SU-DHL-6 (cell line): ENCODE data around the gene LRRC23.

Experiments used
- H2AFZ ChIP-seq: fragments of 200-600 bp; sonication (generic); 2 replicates; pipeline ENCODE4 v1.6.1; 2014; ENCODE audit warnings: low read depth, mild to moderate bottlenecking, moderate library complexity, mixed read lengths, antibody characterized with exemption, low read length; ENCODE audit not compliant: severe bottlenecking
- H3F3A ChIP-seq: fragments of 200-600 bp; shearing (Covaris generic); 2 replicates; pipeline ENCODE4 v1.6.0; 2016; ENCODE audit warnings: antibody characterized with exemption, mild to moderate bottlenecking; ENCODE audit not compliant: insufficient read depth
- H3K27ac ChIP-seq: fragments of 200-600 bp; sonication (generic); 2 replicates; pipeline ENCODE4 v1.5.1; 2016; ENCODE audit warnings: low read depth, mild to moderate bottlenecking, low read length, moderate library complexity, mixed read lengths
- H3K27me3 ChIP-seq: fragments of 200-600 bp; sonication (generic), shearing (Covaris generic); 2 replicates; pipeline ENCODE4 v1.6.0; 2014; ENCODE audit warnings: mild to moderate bottlenecking, low read length
- H3K36me3 ChIP-seq: fragments of 200-600 bp; sonication (generic); 2 replicates; pipeline ENCODE4 v1.6.1; 2014; ENCODE audit warnings: mild to moderate bottlenecking, low read length, mixed read lengths
- H3K4me2 ChIP-seq: fragments of 300-600, 200-600 bp; shearing (Covaris generic), sonication (generic); 2 replicates; pipeline ENCODE4 v1.6.0; 2014; ENCODE audit warnings: low read length, low read depth, mild to moderate bottlenecking; ENCODE audit not compliant: poor library complexity, severe bottlenecking
- H3K4me3 ChIP-seq: fragments of 200-600 bp; sonication (generic); 2 replicates; pipeline ENCODE4 v1.5.1; 2014; ENCODE audit warnings: antibody characterized with exemption, low read length, mild to moderate bottlenecking, mixed read lengths; ENCODE audit not compliant: insufficient read depth, poor library complexity, severe bottlenecking
- H3K79me2 ChIP-seq: fragments of 200-600 bp; sonication (generic); 2 replicates; pipeline ENCODE4 v1.6.1; 2014; ENCODE audit warnings: mild to moderate bottlenecking, low read length, moderate library complexity; ENCODE audit not compliant: insufficient read depth
- H3K9ac ChIP-seq: fragments of 200-600 bp; sonication (generic); 2 replicates; pipeline ENCODE4 v1.7.0; 2014; ENCODE audit warnings: mild to moderate bottlenecking, low read length
- H3K9me2 ChIP-seq: fragments of 200-600 bp; sonication (generic); replicated peaks from 2 replicates; pipeline ENCODE4 v1.6.1; 2014; ENCODE audit warnings: low read length; ENCODE audit not compliant: insufficient read depth
- H3K9me3 ChIP-seq: fragments of 200-600 bp; sonication (generic); 2 replicates; pipeline ENCODE4 v1.6.1; 2014; ENCODE audit warnings: low read length, mixed read lengths; ENCODE audit not compliant: insufficient read depth
- H4K20me1 ChIP-seq: fragments of 200-600 bp; sonication (generic); 2 replicates; pipeline ENCODE4 v1.6.1; 2014; ENCODE audit warnings: low read depth, mild to moderate bottlenecking, antibody characterized with exemption, low read length, moderate library complexity, mixed read lengths
- CTCF ChIP-seq: fragments of 200-600 bp; sonication (generic); IDR thresholded peaks from one replicate; pipeline ENCODE4 v1.5.1; 2017; ENCODE audit warnings: antibody characterized with exemption, mild to moderate bottlenecking, low read length, moderate library complexity; ENCODE audit not compliant: insufficient read depth, poor library complexity, severe bottlenecking
- EZH2phosphoT487 ChIP-seq: fragments of 200-600 bp; sonication (generic), shearing (Covaris generic); conservative IDR thresholded peaks from 2 replicates; pipeline ENCODE4 v1.6.1; 2018; ENCODE audit warnings: mild to moderate bottlenecking, antibody characterized with exemption, low read length, moderate library complexity, mixed read lengths

Gene LRRC23

GRCh38 chr12:6904280-6905276, at the start of gene LRRC23:
TSS of gene LRRC23 (plus strand) at chr12:6904822. CDS start at chr12:6905634, 812 bp downstream.
- no peaks in the 10 kb centered on the region for H4K20me1 ChIP-seq
- no peak for TF ChIP-seq CTCF
- no peak for TF ChIP-seq EZH2phosphoT487
- peak within 1 kb of the TSS; percentile 99 for H3K4me2 ChIP-seq
- H2AFZ ChIP-seq, result peak within 1 kb of the TSS; percentile 92
- no peaks in the 10 kb centered on the region for H3K36me3 ChIP-seq
- peak within 1 kb of the TSS; percentile 83 for H3K9ac ChIP-seq
- no peaks in the 10 kb centered on the region for H3K9me3 ChIP-seq
- no peaks in the 10 kb centered on the region for H3K27me3 ChIP-seq
- no peaks in the 10 kb centered on the region for H3K9me2 ChIP-seq
- H3K79me2 ChIP-seq, result no peaks in the 10 kb centered on the region
- peak within 1 kb of the TSS; percentile 95 for H3K4me3 ChIP-seq
- H3K27ac ChIP-seq, result no peak within 1 kb of the TSS
- H3F3A ChIP-seq, result no peaks in the 10 kb centered on the region

GRCh38 chr12:6855322-6855721, 49.3 kb upstream of the LRRC23 start:
- Histone ChIP-seq H3K36me3 (0 out of 2 replicates have a peak, but pooled peaks cover 5% of the 10 kb centered on the region), H2AFZ (no peak overlapping the region)

GRCh38 chr12:6858799-6859198, 45.8 kb upstream of the LRRC23 start:
- no peaks in the 10 kb centered on the region for H4K20me1 ChIP-seq
- no peaks in the 10 kb centered on the region for H3K27me3 ChIP-seq
- no peaks in the 10 kb centered on the region for H3K9me3 ChIP-seq
- peaks cover 12% of the 10 kb centered on the region for H3K79me2 ChIP-seq
- H3K4me3 ChIP-seq, result no peak overlapping the region
- TF ChIP-seq CTCF (no peak), EZH2phosphoT487 (no peak)
- no peak overlapping the region for H3K27ac ChIP-seq
- H3K9ac ChIP-seq, result no peak overlapping the region
- no peaks in the 10 kb centered on the region for H3F3A ChIP-seq
- no peak overlapping the region for H2AFZ ChIP-seq
- no peak overlapping the region for H3K4me2 ChIP-seq
- no peaks in the 10 kb centered on the region for H3K9me2 ChIP-seq
- H3K36me3 ChIP-seq, result 0 out of 2 replicates have a peak, but pooled peaks cover 5% of the 10 kb centered on the region

More at GRCh38 chr12:6855322-6855721, 49.3 kb upstream of the LRRC23 start:
- H3K9ac ChIP-seq, result no peak overlapping the region
- no peak overlapping the region for H3K4me3 ChIP-seq
- no peaks in the 10 kb centered on the region for H3K9me2 ChIP-seq
- no peaks in the 10 kb centered on the region for H3K9me3 ChIP-seq
- no peaks in the 10 kb centered on the region for H4K20me1 ChIP-seq
- 0 out of 2 replicates have a peak, but pooled peaks cover 4% of the 10 kb centered on the region for H3F3A ChIP-seq
- no peak overlapping the region for H3K4me2 ChIP-seq
- H3K79me2 ChIP-seq, result peaks cover 31% of the 10 kb centered on the region
- TF ChIP-seq CTCF, result no peak
- no peaks in the 10 kb centered on the region for H3K27me3 ChIP-seq
- no peak overlapping the region for H3K27ac ChIP-seq
